ENCODE results near the gene SYDE2. TPM values are rescaled to one million over a fixed set of nuclear protein-coding genes. Genes with fewer than 3 reads are reported as not detected.

SYDE2 gene
- total RNA-seq, 2 experiments from 2014 or later: 2.7 to 2.8 TPM

Small RNA genes within 50 kb of the gene (microRNA-seq; reads per million reads assigned to microRNA genes)
- not detected for gene MIR4423 (ENCODE audit: borderline microRNAs expressed, borderline number of aligned reads, borderline replicate concordance)

Other genes with a start within 250 kb of the SYDE2 start
- gene MCOLN2, start 203.9 kb downstream of the SYDE2 start, total RNA-seq: 10 to 100 TPM; 42.1 to 43.2 TPM
- under 1 TPM; 0.22 to 0.62 TPM for gene MCOLN3, start 152.5 kb downstream of the SYDE2 start, total RNA-seq
- 10 to 100 TPM; 19.4 to 21.8 TPM for gene C1orf52, start 58.6 kb upstream of the SYDE2 start, total RNA-seq
- 10 to 100 TPM; 31.1 to 31.5 TPM for gene BCL10, start 75.6 kb upstream of the SYDE2 start, total RNA-seq